Left ventricle myocardium inferior (tissue), 1 donor: Measurements from ENCODE around the gene LRP1B. TPM values are rescaled to one million over a fixed set of nuclear protein-coding genes. Genes with fewer than 3 reads are reported as not detected.

Experiments used
- DNase-seq: peaks from one replicate; pipeline ENCODE4 v3.0.0-alpha.2; 2020
- H3K27ac ChIP-seq: fragments of 200-600 bp; replicated peaks from 2 replicates; pipeline ENCODE4 v1.8.0; 2021
- H3K27me3 ChIP-seq: fragments of 200-600 bp; 2 replicates; pipeline ENCODE4 v1.8.0; 2021; ENCODE audit warnings: low read depth
- H3K36me3 ChIP-seq: fragments of 200-600 bp; 2 replicates; pipeline ENCODE4 v1.8.0; 2021
- H3K4me1 ChIP-seq: fragments of 200-600 bp; 2 replicates; pipeline ENCODE4 v1.8.0; 2021
- H3K4me3 ChIP-seq: fragments of 200-600 bp; 2 replicates; pipeline ENCODE4 v1.8.0; 2021; ENCODE audit warnings: mild to moderate bottlenecking, moderate library complexity
- H3K9me3 ChIP-seq: fragments of 200-600 bp; replicated peaks from 2 replicates; pipeline ENCODE4 v1.8.0; 2021
- CTCF ChIP-seq: fragments of 200-600 bp; IDR thresholded peaks from 2 replicates; pipeline ENCODE4 v1.8.0; 2021; ENCODE audit warnings: antibody characterized with exemption, mild to moderate bottlenecking, borderline replicate concordance
- intact Hi-C: fragments of 100-400 bp; cut with micrococcal nuclease; formaldehyde crosslinking; loops from one replicate; pipeline ENCODE4 v1.11.0; 2022
- total RNA-seq: library from RNA; stranded (reverse); fragmentation: NEBNext Ultra II Directional; extraction: Animal tissue kit (Norgen Biotek cat#: 25700); gene quantifications from one replicate; pipeline ENCODE4 v1.2.1, GENCODE V29; 2021
- donor health status: DM: no; HTN: yes; CAD: no; lungs with severe emphysema.

LRP1B gene
- total RNA-seq, 1 donor from 2014 or later = 0.08 TPM

GRCh38 chr2:140869925-140870324, 1260.9 kb downstream of the LRP1B start:
- intact Hi-C loops = no loop called here
- Histone ChIP-seq H3K4me1 (no peaks in the 10 kb centered on the region), H3K9me3 (no peaks in the 10 kb centered on the region), H3K27me3 (no peaks in the 10 kb centered on the region), H3K4me3 (no peak overlapping the region), H3K36me3 (no peaks in the 10 kb centered on the region), H3K27ac (no peak overlapping the region)
- TF ChIP-seq CTCF = no peak
- no peak for DNase-seq

GRCh38 chr2:140869107-140869506, 1261.7 kb downstream of the LRP1B start:
- H3K27me3 ChIP-seq = no peaks in the 10 kb centered on the region
- no peak overlapping the region for H3K27ac ChIP-seq
- intact Hi-C loops = no loop called here
- no peak overlapping the region for H3K4me3 ChIP-seq
- H3K4me1 ChIP-seq = no peaks in the 10 kb centered on the region
- no peaks in the 10 kb centered on the region for H3K36me3 ChIP-seq
- no peak for TF ChIP-seq CTCF
- no peak for DNase-seq
- H3K9me3 ChIP-seq = no peaks in the 10 kb centered on the region

- Histone ChIP-seq H3K27me3 (no peaks in the 10 kb centered on the region), H3K9me3 (no peaks in the 10 kb centered on the region), H3K27ac (no peak overlapping the region), H3K4me1 (no peaks in the 10 kb centered on the region), H3K36me3 (no peaks in the 10 kb centered on the region), H3K4me3 (no peak overlapping the region)
- no peak for DNase-seq
- intact Hi-C loops = no loop called here
- no peak for TF ChIP-seq CTCF
Measured at GRCh38 chr2:140865837-140866236, 1265.0 kb downstream of the LRP1B start.

GRCh38 chr2:140863713-140864112, 1267.1 kb downstream of the LRP1B start:
- Histone ChIP-seq H3K4me3 (no peak overlapping the region), H3K9me3 (no peaks in the 10 kb centered on the region), H3K36me3 (no peaks in the 10 kb centered on the region), H3K4me1 (no peaks in the 10 kb centered on the region), H3K27me3 (no peaks in the 10 kb centered on the region), H3K27ac (no peak overlapping the region)
- no peak for DNase-seq
- intact Hi-C loops = no loop called here
- peak; percentile 60 for TF ChIP-seq CTCF

- H3K9me3 ChIP-seq = no peaks in the 10 kb centered on the region
- H3K36me3 ChIP-seq = no peaks in the 10 kb centered on the region
- no peak for TF ChIP-seq CTCF
- no peak overlapping the region for H3K27ac ChIP-seq
- intact Hi-C loops = no loop called here
- H3K27me3 ChIP-seq = no peaks in the 10 kb centered on the region
- DNase-seq = no peak
- no peaks in the 10 kb centered on the region for H3K4me1 ChIP-seq
- H3K4me3 ChIP-seq = no peak overlapping the region
Measured at GRCh38 chr2:140862181-140862580, 1268.6 kb downstream of the LRP1B start.

- Histone ChIP-seq H3K4me1 (no peaks in the 10 kb centered on the region), H3K36me3 (no peaks in the 10 kb centered on the region), H3K9me3 (no peaks in the 10 kb centered on the region), H3K27me3 (no peaks in the 10 kb centered on the region), H3K4me3 (no peak overlapping the region), H3K27ac (no peak overlapping the region)
- no peak for DNase-seq
- intact Hi-C loops = no loop called here
- no peak for TF ChIP-seq CTCF
Measured at GRCh38 chr2:140861666-140862065, 1269.2 kb downstream of the LRP1B start.
